ENCODE data around the gene FRMPD1.

GRCh38 chr9:37624073-37624472 is 26.7 kb upstream of the FRMPD1 start:
- TF ChIP-seq SP1 (IDR thresholded peaks at IDR 0.05; ENCODE audit: low read depth, low read length) (no peak), CTCF (IDR thresholded peaks at IDR 0.05 in 2 of 3, conservative IDR thresholded peaks at IDR 0.05 in 1 of 3; ENCODE audit: control insufficient read depth in 2 of 3, extremely low read depth in 1 of 3, insufficient read depth in 1 of 3, low read depth in 3 of 3, low read length in 3 of 3) (no peak)

All from GM12878 (cell line).